ENCODE measurements around the gene UGT1A8. TPM values are rescaled to one million over a fixed set of nuclear protein-coding genes. Genes with fewer than 3 reads are reported as not detected.

The UGT1A8 gene
- total RNA-seq, 1 donor from 2014 or later = not detected

GRCh38 chr2:233813236-233814055 is 196.0 kb downstream of the UGT1A8 start:
- no peak for DNase-seq
- POLR2A ChIA-PET = no interaction called here
- Mint-ChIP-seq H3K27ac (no peak overlapping the region), H3K27me3 (peaks cover 20% of the 10 kb centered on the region), H3K4me1 (no peaks in the 10 kb centered on the region), H3K9me3 (no peaks in the 10 kb centered on the region), H3K4me3 (no peak overlapping the region), H3K36me3 (ENCODE audit: low read depth) (no peaks in the 10 kb centered on the region)
- ATAC-seq (ENCODE audit: low read depth) = no peak
- no peak for TF ChIP-seq CTCF (IDR thresholded peaks at IDR 0.05)
- CTCF ChIA-PET = no interaction called here
- intact Hi-C loops (cut with micrococcal nuclease) = no loop called here

GRCh38 chr2:233814056-233814835 is 196.8 kb downstream of the UGT1A8 start:
- POLR2A ChIA-PET = no interaction called here
- CTCF ChIA-PET = no interaction called here
- intact Hi-C loops (cut with micrococcal nuclease) = no loop called here
- Mint-ChIP-seq H3K9me3 (no peaks in the 10 kb centered on the region), H3K27ac (no peak overlapping the region), H3K4me3 (no peak overlapping the region), H3K4me1 (no peaks in the 10 kb centered on the region), H3K36me3 (ENCODE audit: low read depth) (no peaks in the 10 kb centered on the region), H3K27me3 (peaks cover 20% of the 10 kb centered on the region)
- DNase-seq (no peak), ATAC-seq (ENCODE audit: low read depth) (no peak)
- no peak for TF ChIP-seq CTCF (IDR thresholded peaks at IDR 0.05)

GRCh38 chr2:233815861-233816260 is 198.4 kb downstream of the UGT1A8 start:
- Mint-ChIP-seq H3K9me3 (no peaks in the 10 kb centered on the region), H3K4me3 (no peak overlapping the region), H3K4me1 (no peaks in the 10 kb centered on the region), H3K27ac (no peak overlapping the region), H3K27me3 (peaks cover 20% of the 10 kb centered on the region), H3K36me3 (ENCODE audit: low read depth) (no peaks in the 10 kb centered on the region)
- DNase-seq = no peak
- intact Hi-C loops (cut with micrococcal nuclease) = no loop called here
- ChIA-PET CTCF (no interaction called here), POLR2A (no interaction called here)
- no peak for TF ChIP-seq CTCF (IDR thresholded peaks at IDR 0.05)
- ATAC-seq (ENCODE audit: low read depth) = no peak

- H3K4me1 Mint-ChIP-seq = no peaks in the 10 kb centered on the region
- ATAC-seq (ENCODE audit: low read depth) = no peak
- peaks cover 20% of the 10 kb centered on the region for H3K27me3 Mint-ChIP-seq
- no peak overlapping the region for H3K4me3 Mint-ChIP-seq
- no peak overlapping the region for H3K27ac Mint-ChIP-seq
- ChIA-PET POLR2A (no interaction called here), CTCF (no interaction called here)
- H3K9me3 Mint-ChIP-seq = no peaks in the 10 kb centered on the region
- DNase-seq = no peak
- TF ChIP-seq CTCF (IDR thresholded peaks at IDR 0.05) = no peak
- H3K36me3 Mint-ChIP-seq (ENCODE audit: low read depth) = no peaks in the 10 kb centered on the region
- intact Hi-C loops (cut with micrococcal nuclease) = no loop called here
These were observed 198.9 kb downstream of the UGT1A8 start for GRCh38 chr2:233816334-233816733.

- Mint-ChIP-seq H3K36me3 (ENCODE audit: low read depth) (no peaks in the 10 kb centered on the region), H3K4me1 (no peaks in the 10 kb centered on the region), H3K27ac (no peak overlapping the region), H3K27me3 (peaks cover 20% of the 10 kb centered on the region), H3K9me3 (no peaks in the 10 kb centered on the region), H3K4me3 (no peak overlapping the region)
- TF ChIP-seq CTCF (IDR thresholded peaks at IDR 0.05) = no peak
- ChIA-PET CTCF (no interaction called here), POLR2A (no interaction called here)
- intact Hi-C loops (cut with micrococcal nuclease) = no loop called here
- no peak for DNase-seq
- no peak for ATAC-seq (ENCODE audit: low read depth)
These were observed 199.3 kb downstream of the UGT1A8 start for GRCh38 chr2:233816771-233817170.

Data from activated B cell treated with CpG ODN at 0.5 μM for 24 hours (primary cell).